CD4-positive, alpha-beta T cell (primary cell): Measurements from ENCODE around the gene RNF123. TPM values are rescaled to one million over a fixed set of nuclear protein-coding genes. Genes with fewer than 3 reads are reported as not detected.

Experiments
- ATAC-seq: fragments of 200-7000 bp; cut with Tn5 transposase; one replicate; pipeline ENCODE4 v1.10.0; 2022; ENCODE audit warnings: mild to moderate bottlenecking; ENCODE audit not compliant: poor library complexity
- CTCF ChIA-PET: fragments of 350-600 bp; sonication (Branson Sonifier 250); formaldehyde crosslinking; loops from one replicate; lab custom pipeline; 2021; ENCODE audit warnings: antibody characterized with exemption, inconsistent platforms; lab: Charles Lee
- POLR2A ChIA-PET: fragments of 350-600 bp; sonication (Branson Sonifier 250); formaldehyde crosslinking; loops from one replicate; lab custom pipeline; 2021; ENCODE audit warnings: antibody characterized with exemption, inconsistent platforms; lab: Charles Lee
- DNase-seq, 14 experiments: peaks; one replicate each; pipeline ENCODE4 v3.0.0-alpha.2; 2013 to 2020; ENCODE audit warnings: mixed read lengths in 2 of 14
- H3K27ac ChIP-seq, 2 donors: one replicate each; pipeline versions ENCODE4 v1.5.1 to v1.7.0; 2013; ENCODE audit warnings: low read length in 2 of 2, low read depth in 1 of 2, mild to moderate bottlenecking in 1 of 2
- H3K27me3 ChIP-seq, 2 experiments: 1 replicate in 1 of 2; 2 replicates in 1 of 2; pipeline versions ENCODE4 v1.6.1 to v1.7.0; 2013; ENCODE audit warnings: low read length in 2 of 2, control low read depth in 1 of 2, mild to moderate bottlenecking in 1 of 2, moderate library complexity in 1 of 2; ENCODE audit not compliant: insufficient read depth in 2 of 2, control insufficient read depth in 1 of 2
- H3K36me3 ChIP-seq: one replicate; pipeline ENCODE4 v1.6.1; 2013; ENCODE audit warnings: low read length, control low read depth; ENCODE audit not compliant: insufficient read depth
- H3K4me1 ChIP-seq: one replicate; pipeline ENCODE4 v1.6.1; 2013; ENCODE audit warnings: low read length, control low read depth; ENCODE audit not compliant: insufficient read depth
- H3K4me3 ChIP-seq: one replicate; pipeline ENCODE4 v1.5.1; 2013; ENCODE audit warnings: mild to moderate bottlenecking, low read length, moderate library complexity
- H3K9me3 ChIP-seq, 2 experiments: 1 replicate in 1 of 2; 2 replicates in 1 of 2; pipeline versions ENCODE4 v1.6.1 to v1.7.0; 2013; ENCODE audit warnings: low read length in 2 of 2, mild to moderate bottlenecking in 2 of 2, control low read depth in 1 of 2, moderate library complexity in 1 of 2; ENCODE audit not compliant: control insufficient read depth in 1 of 2, insufficient read depth in 1 of 2
- H3K27ac Mint-ChIP-seq: one replicate; pipeline ENCODE4 v1.8.0; 2020; ENCODE audit warnings: mixed read lengths
- H3K27me3 Mint-ChIP-seq: one replicate; pipeline ENCODE4 v1.8.0; 2021; ENCODE audit warnings: mixed read lengths
- H3K36me3 Mint-ChIP-seq: one replicate; pipeline ENCODE4 v1.8.0; 2021; ENCODE audit warnings: low read depth, mixed read lengths
- H3K4me1 Mint-ChIP-seq: one replicate; pipeline ENCODE4 v1.8.0; 2021; ENCODE audit warnings: low read depth, mixed read lengths
- H3K4me3 Mint-ChIP-seq: one replicate; pipeline ENCODE4 v1.8.0; 2020; ENCODE audit warnings: mild to moderate bottlenecking, mixed read lengths
- H3K9me3 Mint-ChIP-seq: one replicate; pipeline ENCODE4 v1.8.0; 2020; ENCODE audit warnings: mixed read lengths
- CTCF ChIP-seq: fragments of 200-600 bp; IDR thresholded peaks from one replicate; pipeline ENCODE4 v1.8.0; 2022; ENCODE audit warnings: antibody characterized with exemption, mild to moderate bottlenecking
- intact Hi-C, 2 experiments: fragments of 100-400 bp; cut with DNase I in 1 of 2; cut with micrococcal nuclease in 1 of 2; formaldehyde crosslinking; loops; one replicate each; pipeline versions ENCODE4 v1.15.1 to v1.9.0; 2023 to 2025; cut with DNase I, micrococcal nuclease
- total RNA-seq, 174 experiments: library from RNA in 2 of 174; stranded (reverse) in 2 of 174; gene quantifications; one replicate each; pipeline ENCODE4 v1.2.3 and lab custom pipeline; 2021 to 2026

RNF123 gene
- total RNA-seq, 2 experiments from 2014 or later: 28.8 to 29.7 TPM

- CTCF ChIA-PET: no interaction called here
- no peaks in the 10 kb centered on the region for H3K9me3 ChIP-seq
- no peaks in the 10 kb centered on the region for H3K27me3 ChIP-seq
- no peak for DNase-seq
- peaks cover 13% of the 10 kb centered on the region for H3K4me1 Mint-ChIP-seq
- intact Hi-C loops: no loop called here
- TF ChIP-seq CTCF: no peak
- H3K27ac ChIP-seq: no peak overlapping the region
- no peak overlapping the region for H3K27ac Mint-ChIP-seq
- peaks cover 47% of the 10 kb centered on the region for H3K36me3 Mint-ChIP-seq
- no peaks in the 10 kb centered on the region for H3K27me3 Mint-ChIP-seq
- H3K36me3 ChIP-seq: peaks cover 54% of the 10 kb centered on the region
- H3K9me3 Mint-ChIP-seq: no peaks in the 10 kb centered on the region
- no peak overlapping the region for H3K4me3 ChIP-seq
- POLR2A ChIA-PET: no interaction called here
- H3K4me1 ChIP-seq: no peaks in the 10 kb centered on the region
- H3K4me3 Mint-ChIP-seq: no peak overlapping the region
- ATAC-seq: no peak
Measured at GRCh38 chr3:49738067-49738713, 48.8 kb downstream of the RNF123 start.

GRCh38 chr3:49740427-49740826 is 51.1 kb downstream of the RNF123 start:
- ChIA-PET CTCF (no interaction called here), POLR2A (no interaction called here)
- H3K36me3 ChIP-seq: peaks cover 39% of the 10 kb centered on the region
- H3K4me3 ChIP-seq: no peak overlapping the region
- intact Hi-C loops: no loop called here
- Mint-ChIP-seq H3K36me3 (peaks cover 51% of the 10 kb centered on the region), H3K4me1 (peaks cover 21% of the 10 kb centered on the region), H3K9me3 (no peaks in the 10 kb centered on the region), H3K27me3 (no peaks in the 10 kb centered on the region), H3K27ac (no peak overlapping the region), H3K4me3 (no peak overlapping the region)
- DNase-seq (no peak), ATAC-seq (no peak)
- no peak for TF ChIP-seq CTCF
- no peak overlapping the region for H3K27ac ChIP-seq
- H3K27me3 ChIP-seq: no peaks in the 10 kb centered on the region
- no peaks in the 10 kb centered on the region for H3K9me3 ChIP-seq
- H3K4me1 ChIP-seq: no peaks in the 10 kb centered on the region

GRCh38 chr3:49745986-49746385 is 56.6 kb downstream of the RNF123 start:
- intact Hi-C loops: no loop called here
- Histone ChIP-seq H3K4me1 (no peaks in the 10 kb centered on the region), H3K9me3 (no peaks in the 10 kb centered on the region), H3K36me3 (peaks cover 40% of the 10 kb centered on the region), H3K4me3 (no peak overlapping the region), H3K27ac (no peak overlapping the region), H3K27me3 (no peaks in the 10 kb centered on the region)
- peaks cover 62% of the 10 kb centered on the region for H3K36me3 Mint-ChIP-seq
- peaks cover 14% of the 10 kb centered on the region for H3K4me1 Mint-ChIP-seq
- no peaks in the 10 kb centered on the region for H3K27me3 Mint-ChIP-seq
- no peak for DNase-seq
- H3K9me3 Mint-ChIP-seq: no peaks in the 10 kb centered on the region
- CTCF ChIA-PET: no interaction called here
- POLR2A ChIA-PET: no interaction called here
- ATAC-seq: no peak
- H3K4me3 Mint-ChIP-seq: no peak overlapping the region
- H3K27ac Mint-ChIP-seq: no peak overlapping the region
- TF ChIP-seq CTCF: no peak
